Breast epithelium (tissue), 4 donors: ENCODE results near the gene FRA10AC1. TPM values are rescaled to one million over a fixed set of nuclear protein-coding genes. Genes with fewer than 3 reads are reported as not detected.

Experiments
- DNase-seq, 2 donors: peaks; one replicate each; pipeline ENCODE4 v3.0.0-alpha.2; 2019; ENCODE audit warnings: low spot score in 2 of 2
- H3K27ac ChIP-seq, 2 donors: fragments of 200-600 bp; sonication (generic) in 1 of 2; one replicate each; pipeline ENCODE4 v1.5.1; 2016 to 2019; ENCODE audit warnings: mild to moderate bottlenecking in 1 of 2
- H3K27me3 ChIP-seq, 2 donors: fragments of 200-600 bp; sonication (generic) in 1 of 2; one replicate each; pipeline versions ENCODE4 v1.5.1 to v1.6.0; 2017 to 2019; ENCODE audit warnings: control low read depth in 1 of 2, mild to moderate bottlenecking in 1 of 2
- H3K36me3 ChIP-seq: fragments of 200-600 bp; one replicate; pipeline ENCODE4 v1.5.1; 2019
- H3K4me1 ChIP-seq, 2 donors: fragments of 200-600 bp; sonication (generic); one replicate each; pipeline ENCODE4 v1.5.1; 2016 to 2019; ENCODE audit warnings: control low read depth in 1 of 2
- H3K4me3 ChIP-seq, 3 donors: fragments of 200-600 bp; sonication (generic); 1 replicate in 2 of 3; 2 replicates in 1 of 3; pipeline ENCODE4 v1.5.1; 2016 to 2019; ENCODE audit warnings: mild to moderate bottlenecking in 3 of 3, moderate library complexity in 2 of 3
- H3K9me3 ChIP-seq, 2 donors: fragments of 200-600 bp; sonication (generic) in 1 of 2; one replicate each; pipeline ENCODE4 v1.5.1; 2016 to 2019; ENCODE audit warnings: control low read depth in 1 of 2
- POLR2A ChIP-seq: fragments of 450-650 bp; IDR thresholded peaks from one replicate; pipeline ENCODE4 v1.6.1; 2016; ENCODE audit warnings: antibody characterized with exemption, mild to moderate bottlenecking, moderate library complexity
- POLR2AphosphoS5 ChIP-seq, 3 donors: sonication (generic); formaldehyde crosslinking; IDR thresholded peaks; one replicate each; pipeline ENCODE4 v1.6.1; 2017; ENCODE audit warnings: antibody characterized with exemption in 3 of 3
- intact Hi-C: fragments of 100-400 bp; cut with DNase I; formaldehyde crosslinking; loops from one replicate; pipeline ENCODE4 v1.15.1; 2023; ENCODE audit warnings: low total_unique reads
- total RNA-seq, 3 donors: library from RNA; depleted of rRNA; stranded (reverse); fragments of >200 nt; gene quantifications; one replicate each; pipeline ENCODE4 v1.1.0, GENCODE V29; 2016
- TF ChIP-seq, protein P1 (sequence below), 3 donors: fragments of 450-650 bp; IDR thresholded peaks; one replicate each; pipeline ENCODE4 v1.5.1; 2016 to 2017; ENCODE audit warnings: antibody characterized with exemption in 3 of 3, mild to moderate bottlenecking in 3 of 3, moderate library complexity in 3 of 3

The FRA10AC1 gene
- total RNA-seq, 3 donors from 2014 or later: 18.2 to 32.8 (median 24.3) TPM

DNA sequence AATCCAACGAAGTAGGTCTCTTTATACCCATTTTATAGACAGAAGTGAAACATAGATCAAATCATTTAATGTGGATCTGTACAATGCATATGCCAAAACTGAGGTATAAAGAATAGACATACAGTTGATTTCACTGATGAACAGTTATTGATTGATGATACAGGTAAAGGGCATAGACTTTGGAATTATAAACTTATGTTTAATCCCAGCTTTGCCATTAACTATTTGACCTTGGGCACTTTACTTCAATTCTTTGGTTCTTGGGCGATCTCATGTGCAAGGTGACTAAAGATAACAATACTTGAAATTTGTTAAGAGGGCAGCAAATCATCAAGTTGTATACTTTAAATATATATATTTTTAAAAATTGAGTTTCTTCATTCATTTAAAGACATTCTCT is 28.6 kb downstream of the FRA10AC1 start:
- TF ChIP-seq POLR2AphosphoS5 (IDR thresholded peaks at IDR 0.05) (no peak), POLR2A (no peak)
- Histone ChIP-seq H3K4me1 (no peaks in the 10 kb centered on the region), H3K27ac (no peak overlapping the region), H3K36me3 (no peaks in the 10 kb centered on the region), H3K4me3 (no peak overlapping the region), H3K9me3 (no peaks in the 10 kb centered on the region), H3K27me3 (no peaks in the 10 kb centered on the region)
- intact Hi-C loops: no loop called here
- no peak for DNase-seq

- no peaks in the 10 kb centered on the region for H3K9me3 ChIP-seq
- no peaks in the 10 kb centered on the region for H3K27me3 ChIP-seq
- H3K4me3 ChIP-seq: no peak overlapping the region
- no peaks in the 10 kb centered on the region for H3K4me1 ChIP-seq
- DNase-seq: no peak
- no peak overlapping the region for H3K27ac ChIP-seq
- intact Hi-C loops: no loop called here
- TF ChIP-seq POLR2AphosphoS5 (IDR thresholded peaks at IDR 0.05): no peak
- TF ChIP-seq POLR2A: no peak
- TF ChIP-seq, protein P1, sequence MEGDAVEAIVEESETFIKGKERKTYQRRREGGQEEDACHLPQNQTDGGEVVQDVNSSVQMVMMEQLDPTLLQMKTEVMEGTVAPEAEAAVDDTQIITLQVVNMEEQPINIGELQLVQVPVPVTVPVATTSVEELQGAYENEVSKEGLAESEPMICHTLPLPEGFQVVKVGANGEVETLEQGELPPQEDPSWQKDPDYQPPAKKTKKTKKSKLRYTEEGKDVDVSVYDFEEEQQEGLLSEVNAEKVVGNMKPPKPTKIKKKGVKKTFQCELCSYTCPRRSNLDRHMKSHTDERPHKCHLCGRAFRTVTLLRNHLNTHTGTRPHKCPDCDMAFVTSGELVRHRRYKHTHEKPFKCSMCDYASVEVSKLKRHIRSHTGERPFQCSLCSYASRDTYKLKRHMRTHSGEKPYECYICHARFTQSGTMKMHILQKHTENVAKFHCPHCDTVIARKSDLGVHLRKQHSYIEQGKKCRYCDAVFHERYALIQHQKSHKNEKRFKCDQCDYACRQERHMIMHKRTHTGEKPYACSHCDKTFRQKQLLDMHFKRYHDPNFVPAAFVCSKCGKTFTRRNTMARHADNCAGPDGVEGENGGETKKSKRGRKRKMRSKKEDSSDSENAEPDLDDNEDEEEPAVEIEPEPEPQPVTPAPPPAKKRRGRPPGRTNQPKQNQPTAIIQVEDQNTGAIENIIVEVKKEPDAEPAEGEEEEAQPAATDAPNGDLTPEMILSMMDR (IDR thresholded peaks at IDR 0.05): no peak
- H3K36me3 ChIP-seq: no peaks in the 10 kb centered on the region
Measured at GRCh38 chr10:93672890-93673289, 29.5 kb downstream of the FRA10AC1 start.

- intact Hi-C loops: no loop called here
- Histone ChIP-seq H3K4me3 (no peak overlapping the region), H3K27me3 (no peaks in the 10 kb centered on the region), H3K36me3 (no peaks in the 10 kb centered on the region), H3K27ac (no peak overlapping the region), H3K9me3 (no peaks in the 10 kb centered on the region), H3K4me1 (no peaks in the 10 kb centered on the region)
- TF ChIP-seq POLR2AphosphoS5 (IDR thresholded peaks at IDR 0.05): no peak
- TF ChIP-seq, protein P1 (IDR thresholded peaks at IDR 0.05): no peak
- TF ChIP-seq POLR2A: no peak
- DNase-seq: no peak
Measured at GRCh38 chr10:93672022-93672678, 30.2 kb downstream of the FRA10AC1 start.

DNA sequence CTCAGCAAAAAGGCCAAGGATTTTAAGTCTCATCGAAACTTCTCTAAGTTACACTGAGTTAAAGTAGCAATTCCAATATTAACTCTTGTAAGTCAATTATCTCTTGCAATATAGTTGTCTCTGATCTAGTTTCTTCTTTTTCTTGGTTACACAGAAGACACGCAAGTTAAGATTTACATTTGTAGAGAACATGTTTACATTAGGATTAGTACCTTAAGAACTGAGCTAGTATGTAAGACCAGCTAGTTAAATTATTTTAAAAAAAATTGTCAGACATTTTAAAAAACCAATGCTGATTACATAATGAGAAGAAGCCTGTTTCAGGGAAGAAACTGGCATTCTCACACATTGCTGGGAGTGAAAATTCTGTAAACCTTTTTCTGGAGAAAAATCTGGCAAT is 31.4 kb downstream of the FRA10AC1 start:
- H3K9me3 ChIP-seq: no peaks in the 10 kb centered on the region
- H3K4me3 ChIP-seq: no peak overlapping the region
- TF ChIP-seq, protein P1 (IDR thresholded peaks at IDR 0.05): no peak
- TF ChIP-seq POLR2A (no peak), POLR2AphosphoS5 (IDR thresholded peaks at IDR 0.05) (no peak)
- no peak for DNase-seq
- no peaks in the 10 kb centered on the region for H3K36me3 ChIP-seq
- H3K27ac ChIP-seq: no peak overlapping the region
- intact Hi-C loops: no loop called here
- H3K27me3 ChIP-seq: no peaks in the 10 kb centered on the region
- H3K4me1 ChIP-seq: no peaks in the 10 kb centered on the region

- Histone ChIP-seq H3K27ac (no peak overlapping the region), H3K36me3 (no peaks in the 10 kb centered on the region), H3K4me1 (no peaks in the 10 kb centered on the region), H3K9me3 (no peaks in the 10 kb centered on the region), H3K27me3 (no peaks in the 10 kb centered on the region), H3K4me3 (no peak overlapping the region)
- intact Hi-C loops: no loop called here
- DNase-seq: no peak
- no peak for TF ChIP-seq POLR2AphosphoS5 (IDR thresholded peaks at IDR 0.05)
- TF ChIP-seq, protein P1 (IDR thresholded peaks at IDR 0.05): no peak
- no peak for TF ChIP-seq POLR2A
Measured at GRCh38 chr10:93670372-93670771, 32.0 kb downstream of the FRA10AC1 start.
